Nucleus accumbens (tissue), 56 donors: ENCODE measurements around the gene DDX24.

ENCODE experiments used
- DNase-seq, 56 donors: peaks; one replicate each; lab custom pipeline; 2025; lab: John Stamatoyannopoulos, UW

Gene DDX24

GRCh38 chr14:94036313-94037167 is 44.5 kb downstream of the DDX24 start:
- DNase-seq = peak in 36 of 56 donors; percentile 12 to 85 (median 34)

DNA sequence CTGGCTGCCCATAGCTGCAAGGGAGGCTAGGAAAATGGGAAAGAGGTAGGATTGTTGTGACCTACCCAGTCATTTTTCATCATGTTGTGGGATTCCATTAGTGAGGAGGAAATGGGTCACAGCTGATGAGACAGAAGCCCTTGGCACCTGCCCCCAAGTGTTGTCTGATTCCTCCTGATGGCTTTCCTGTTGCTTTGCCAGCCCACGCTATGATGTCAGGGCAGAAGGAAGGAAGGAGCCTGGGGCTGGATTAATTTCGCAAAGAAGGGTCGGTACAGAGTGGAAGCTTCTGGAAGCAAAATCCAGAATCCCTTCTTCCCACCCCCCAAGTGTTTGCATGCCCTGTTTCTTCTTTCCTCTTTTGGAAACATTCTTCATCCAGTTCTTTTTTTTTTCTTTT is 46.1 kb downstream of the DDX24 start:
- no peak for DNase-seq

GRCh38 chr14:94031883-94032279 is 49.1 kb downstream of the DDX24 start:
- DNase-seq = no peak

- peak in 3 of 56 donors; percentile 19 to 37 (median 34) for DNase-seq
Observed at GRCh38 chr14:94031161-94031882, 49.7 kb downstream of the DDX24 start.

- no peak for DNase-seq
Observed at GRCh38 chr14:94030571-94030970, 50.4 kb downstream of the DDX24 start.

- no peak for DNase-seq
Observed at GRCh38 chr14:94029671-94030203, 51.3 kb downstream of the DDX24 start.

- no peak for DNase-seq
Observed at GRCh38 chr14:94029265-94029664, 51.7 kb downstream of the DDX24 start.

- DNase-seq = no peak
Observed at GRCh38 chr14:94028450-94028826, 52.6 kb downstream of the DDX24 start.

- no peak for DNase-seq
Observed at GRCh38 chr14:94027566-94028449, 53.2 kb downstream of the DDX24 start.

GRCh38 chr14:94026889-94027469 is 54.0 kb downstream of the DDX24 start:
- no peak for DNase-seq

DNA sequence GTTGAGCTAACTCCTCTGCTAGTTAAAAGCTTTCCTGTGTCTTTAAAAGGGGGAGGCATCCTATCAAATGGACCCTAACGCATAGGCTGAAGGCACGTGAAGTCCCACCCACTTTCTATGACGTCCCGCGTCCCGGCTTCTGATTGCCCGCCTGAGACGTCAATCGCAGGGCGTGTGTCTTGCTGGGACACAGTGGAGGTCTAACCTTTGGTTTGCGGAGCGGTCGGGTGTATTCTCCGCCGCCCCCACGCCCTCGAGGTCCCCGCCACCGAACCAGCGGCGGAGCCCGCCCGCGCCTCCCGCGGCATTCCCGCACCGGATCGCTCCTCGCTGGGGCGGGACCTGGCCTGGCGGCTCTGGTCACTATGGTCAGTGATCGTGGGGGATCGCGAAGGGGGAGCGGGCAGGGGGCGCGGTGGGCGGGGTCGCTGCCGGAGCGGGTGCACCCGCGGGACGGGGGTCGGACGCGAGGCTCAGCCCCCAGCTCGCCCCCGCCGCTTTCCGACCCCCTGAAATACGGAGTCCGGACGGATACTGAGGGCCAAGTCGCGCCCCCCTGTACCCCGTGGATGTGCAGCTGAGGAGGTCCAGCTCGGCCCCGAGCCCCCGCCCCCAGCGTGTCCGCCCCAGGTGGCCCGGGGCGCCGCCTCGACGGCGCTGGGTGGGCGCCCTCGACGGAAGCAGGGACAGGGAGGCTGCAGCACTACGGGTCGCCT is 54.7 kb downstream of the DDX24 start, which contains the start of gene OTUB2:
TSS of gene OTUB2 (plus strand) at position 168 of the 716 bp plus-strand sequence. CDS start at position 366, 198 bp downstream.
- peak; percentile 40 to 99 (median 94) for DNase-seq

DNA sequence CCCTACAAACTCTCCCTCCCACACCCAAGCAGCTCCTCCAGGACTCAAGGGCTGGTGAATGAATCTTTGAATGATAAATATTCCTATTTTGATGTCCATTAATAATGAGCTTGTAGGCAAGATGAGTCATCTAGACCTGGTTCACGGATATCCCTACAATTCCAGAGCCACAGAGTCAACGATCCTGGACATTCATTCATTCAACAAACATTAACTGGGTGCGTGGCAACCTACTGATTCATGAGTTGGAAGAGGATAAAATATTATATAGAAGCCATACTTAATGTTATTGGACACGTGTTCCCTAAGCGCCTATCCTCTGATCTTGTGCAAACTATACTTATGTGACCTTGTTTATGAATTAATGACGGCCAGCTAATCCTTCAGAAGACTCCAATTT is 55.3 kb downstream of the DDX24 start:
- no peak for DNase-seq

DNA sequence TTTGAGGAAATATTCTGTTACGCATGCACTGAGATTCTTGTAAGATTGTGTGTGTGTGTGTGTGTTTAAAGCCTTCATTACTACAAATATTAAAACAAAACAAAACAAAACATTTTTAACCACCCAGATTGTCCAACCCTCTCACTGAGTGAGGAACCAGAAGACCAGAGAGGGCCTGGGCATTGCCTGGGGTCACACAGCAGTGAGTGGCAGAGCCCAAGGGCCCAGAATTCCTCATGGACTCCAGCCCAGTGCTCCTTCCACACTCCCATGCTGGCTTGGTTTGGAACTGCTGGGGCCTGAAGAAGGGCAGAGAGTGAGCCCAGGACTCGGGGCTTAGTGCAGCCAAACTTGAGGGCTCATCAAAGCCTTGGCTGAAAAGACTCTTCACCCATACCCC is 56.5 kb downstream of the DDX24 start:
- no peak for DNase-seq

DNA sequence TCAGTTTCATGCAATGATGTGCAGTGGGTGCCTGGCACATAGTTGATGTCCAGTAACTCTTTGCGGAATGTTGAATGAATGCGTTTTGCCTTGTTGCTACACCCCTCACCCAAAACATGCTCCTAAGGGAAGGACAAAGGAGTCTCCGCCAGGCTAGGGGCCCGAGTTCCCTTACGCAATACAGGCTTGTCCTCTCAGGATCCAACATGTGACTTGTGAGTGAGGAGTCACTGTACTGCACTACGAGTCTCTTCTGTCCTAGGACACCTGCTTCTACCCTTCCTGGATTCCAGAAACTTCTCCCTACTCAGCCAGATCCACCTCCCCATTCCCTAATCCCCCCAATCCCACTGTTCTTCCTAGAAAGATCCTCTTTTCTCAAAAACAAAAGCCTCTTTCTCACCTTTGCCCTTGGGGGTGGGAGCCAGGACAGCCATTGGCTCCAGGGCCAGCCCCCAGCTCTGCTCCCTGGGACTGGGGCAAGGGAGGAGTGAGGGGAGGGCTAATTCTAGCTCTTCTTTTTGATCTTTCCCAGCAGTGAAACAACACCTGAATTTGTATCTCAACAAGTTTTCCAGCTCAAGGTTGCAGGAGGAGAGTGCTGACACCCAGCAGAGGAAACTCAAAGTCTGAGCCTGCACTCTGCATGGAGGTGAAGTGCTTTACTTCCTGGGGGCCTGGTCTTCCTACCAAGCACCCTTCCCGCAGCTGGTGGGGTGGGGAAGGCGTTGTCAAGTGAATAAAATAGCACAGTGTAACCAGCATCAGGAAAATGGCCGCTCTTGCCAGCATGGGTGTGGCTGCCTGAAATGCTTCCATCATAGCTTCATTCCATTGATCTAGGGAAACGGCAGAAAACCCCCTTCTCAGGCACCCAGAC is 58.2 kb downstream of the DDX24 start:
- no peak for DNase-seq

DNA sequence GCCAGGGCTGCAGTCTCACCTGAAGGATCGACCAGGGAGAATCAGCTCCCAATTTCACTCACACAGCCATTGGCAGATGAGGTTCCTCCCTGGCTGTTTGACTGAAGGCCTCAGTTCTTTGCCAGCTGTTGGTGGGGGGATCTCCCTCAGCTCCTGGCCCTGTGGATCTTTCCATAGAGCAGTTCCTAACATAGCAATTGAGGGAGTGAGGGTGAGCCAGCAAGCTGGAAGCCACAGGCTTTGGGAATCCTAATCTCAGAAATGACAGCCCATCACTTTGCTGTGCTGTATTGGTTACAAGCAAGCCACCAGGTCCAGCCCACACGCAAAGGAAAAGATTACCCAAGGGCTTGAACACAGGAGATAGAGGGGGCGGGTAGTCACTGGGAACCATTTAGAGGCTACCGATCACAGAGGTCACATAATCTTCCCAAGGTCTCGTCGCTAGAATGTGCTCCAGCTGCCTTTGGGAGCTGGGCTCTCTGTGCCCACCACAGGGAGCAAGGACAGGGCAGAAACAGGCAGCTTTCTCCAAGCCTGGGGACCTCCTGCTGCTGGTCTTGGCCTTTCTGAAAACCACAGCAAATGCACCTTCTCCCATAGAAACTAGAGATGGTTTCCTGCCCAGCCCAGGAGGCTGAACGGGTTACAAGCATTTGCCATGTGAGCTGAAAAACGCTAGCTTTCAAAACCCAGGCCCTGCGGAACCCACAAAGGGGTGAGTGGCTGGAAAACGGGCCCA is 59.4 kb downstream of the DDX24 start:
- no peak for DNase-seq

GRCh38 chr14:94021001-94021400 is 60.0 kb downstream of the DDX24 start:
- DNase-seq = peak in 1 of 56 donors; percentile 41

DNA sequence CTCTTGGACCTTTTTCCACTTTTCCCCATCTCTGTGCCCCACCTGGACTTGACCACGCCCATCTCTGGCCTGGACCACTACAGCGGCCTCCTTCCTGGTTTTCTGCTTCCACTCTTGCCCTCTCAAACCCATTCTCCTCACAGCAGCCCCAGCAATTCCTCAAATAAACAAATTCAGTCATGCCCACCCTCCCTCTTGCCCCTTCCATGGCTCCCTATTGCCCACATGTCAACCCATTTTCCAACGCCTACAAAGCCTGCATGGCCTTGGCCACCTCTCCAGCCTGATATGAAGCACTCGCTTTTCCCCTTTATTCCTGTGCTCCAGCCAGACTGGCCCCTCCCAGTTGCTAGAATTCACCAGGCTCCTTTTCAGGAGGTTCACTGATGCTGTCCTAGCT is 60.7 kb downstream of the DDX24 start:
- DNase-seq = no peak

- DNase-seq = no peak
Observed at GRCh38 chr14:94019329-94019728, 61.7 kb downstream of the DDX24 start.
